ENCODE measurements around the gene C1QTNF6.
A peak's percentile ranks its signal among the peaks of the same experiment; 100 is the strongest.
"Not testable (repeated sequence)": the region's sequence is repeated elsewhere in the genome, so short reads cannot be mapped to it uniquely, and the experiment has no call there.

The C1QTNF6 gene

DNA sequence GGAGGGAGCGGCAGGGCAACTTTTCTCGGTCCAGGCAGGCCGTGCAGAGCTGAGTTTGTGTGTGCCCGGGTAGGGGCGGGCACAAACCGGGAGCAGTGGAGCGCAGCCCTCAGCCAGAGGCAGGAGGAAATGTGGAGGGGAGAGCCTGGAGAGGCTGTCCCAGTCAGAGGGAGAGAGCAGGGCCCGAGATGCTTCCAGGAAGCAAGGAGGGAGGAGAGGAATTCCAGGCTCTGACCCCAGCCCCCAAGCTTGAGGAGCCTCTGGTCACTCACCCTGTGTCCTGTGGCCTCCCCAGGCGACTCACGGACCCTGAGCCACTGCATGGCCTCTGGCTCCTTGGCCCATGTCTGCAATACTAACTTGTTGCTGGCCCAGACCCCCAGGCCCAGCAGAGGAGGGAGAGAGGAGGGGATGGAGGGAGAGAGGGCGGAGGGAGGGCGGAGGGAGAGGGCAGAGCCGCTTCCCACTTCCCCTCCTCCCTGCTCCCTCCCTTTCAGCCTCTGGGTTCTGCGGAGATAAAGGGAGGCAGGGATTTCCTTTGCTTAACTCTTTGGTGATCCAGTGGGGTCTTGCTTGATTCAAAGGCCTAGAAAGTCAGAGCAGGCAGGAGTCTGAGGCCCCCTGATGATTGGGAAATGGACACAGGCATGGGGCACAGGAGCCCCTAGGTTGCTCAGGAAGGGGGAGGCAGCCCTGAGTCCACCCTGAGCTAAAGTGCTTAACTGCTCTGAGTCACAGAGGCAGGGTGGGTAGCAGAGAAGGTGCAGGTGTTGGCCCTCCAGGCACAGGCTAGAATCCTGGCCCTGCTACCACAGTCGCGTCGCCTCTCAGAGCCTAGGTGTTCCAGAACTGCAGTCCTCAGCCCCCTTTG, at the start of gene C1QTNF6:
C1QTNF6 (minus strand) TSS at position 357 of the 871 bp plus-strand sequence; CDS start at position 323, 34 bp downstream.
- no peaks in the 10 kb centered on the region for H3K27me3 Mint-ChIP-seq
- no peaks in the 10 kb centered on the region for H3K9me3 Mint-ChIP-seq
- H3K36me3 Mint-ChIP-seq (ENCODE audit: low read depth): peaks cover 6% of the 10 kb centered on the region
- no peak within 1 kb of the TSS for H3K4me3 Mint-ChIP-seq
- no peak within 1 kb of the TSS for H3K27ac Mint-ChIP-seq
- H3K4me1 Mint-ChIP-seq (ENCODE audit: low read depth): peaks cover 65% of the 10 kb centered on the region

DNA sequence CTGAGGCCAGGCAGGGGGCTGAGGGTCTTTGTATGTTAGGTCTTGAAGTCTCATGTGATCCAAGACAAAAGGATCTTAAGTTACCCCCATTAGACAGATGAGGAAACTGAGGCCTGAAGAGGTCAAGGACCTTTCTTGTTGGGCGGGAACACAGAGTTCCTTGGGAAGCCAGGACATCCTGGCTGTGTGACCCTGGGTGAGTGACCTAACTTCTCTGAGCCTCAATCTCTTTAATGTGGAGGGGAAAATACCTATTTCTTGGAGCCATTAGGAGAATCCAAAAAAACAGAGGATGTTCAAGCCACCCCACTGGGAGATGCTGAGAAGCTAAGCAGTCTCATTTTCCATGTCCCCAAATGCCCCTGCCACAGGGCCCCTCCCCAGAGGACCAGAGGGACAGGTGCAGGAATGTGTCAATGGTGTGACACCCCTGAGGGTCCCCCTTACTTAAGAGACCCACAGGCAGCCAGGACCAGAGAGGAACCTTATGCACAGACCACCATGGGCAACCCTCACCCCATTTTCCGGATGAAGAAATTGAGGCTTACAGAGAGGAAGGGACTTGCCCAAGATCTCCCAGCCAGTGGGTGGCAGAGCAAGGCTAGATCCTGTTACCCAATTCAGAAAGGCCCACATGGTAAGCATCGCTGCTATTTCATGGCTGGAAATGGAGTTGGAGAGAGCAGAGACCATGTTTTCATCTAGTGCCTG, 48.0 kb upstream of the C1QTNF6 start:
- H3K27me3 Mint-ChIP-seq: no peaks in the 10 kb centered on the region
- no peaks in the 10 kb centered on the region for H3K9me3 Mint-ChIP-seq
- H3K4me1 Mint-ChIP-seq (ENCODE audit: low read depth): peaks cover 100% of the 10 kb centered on the region
- peaks cover 88% of the 10 kb centered on the region for H3K36me3 Mint-ChIP-seq (ENCODE audit: low read depth)
- H3K27ac Mint-ChIP-seq: peak overlapping the region; percentile 92
- peak overlapping the region; percentile 95 for H3K4me3 Mint-ChIP-seq

DNA sequence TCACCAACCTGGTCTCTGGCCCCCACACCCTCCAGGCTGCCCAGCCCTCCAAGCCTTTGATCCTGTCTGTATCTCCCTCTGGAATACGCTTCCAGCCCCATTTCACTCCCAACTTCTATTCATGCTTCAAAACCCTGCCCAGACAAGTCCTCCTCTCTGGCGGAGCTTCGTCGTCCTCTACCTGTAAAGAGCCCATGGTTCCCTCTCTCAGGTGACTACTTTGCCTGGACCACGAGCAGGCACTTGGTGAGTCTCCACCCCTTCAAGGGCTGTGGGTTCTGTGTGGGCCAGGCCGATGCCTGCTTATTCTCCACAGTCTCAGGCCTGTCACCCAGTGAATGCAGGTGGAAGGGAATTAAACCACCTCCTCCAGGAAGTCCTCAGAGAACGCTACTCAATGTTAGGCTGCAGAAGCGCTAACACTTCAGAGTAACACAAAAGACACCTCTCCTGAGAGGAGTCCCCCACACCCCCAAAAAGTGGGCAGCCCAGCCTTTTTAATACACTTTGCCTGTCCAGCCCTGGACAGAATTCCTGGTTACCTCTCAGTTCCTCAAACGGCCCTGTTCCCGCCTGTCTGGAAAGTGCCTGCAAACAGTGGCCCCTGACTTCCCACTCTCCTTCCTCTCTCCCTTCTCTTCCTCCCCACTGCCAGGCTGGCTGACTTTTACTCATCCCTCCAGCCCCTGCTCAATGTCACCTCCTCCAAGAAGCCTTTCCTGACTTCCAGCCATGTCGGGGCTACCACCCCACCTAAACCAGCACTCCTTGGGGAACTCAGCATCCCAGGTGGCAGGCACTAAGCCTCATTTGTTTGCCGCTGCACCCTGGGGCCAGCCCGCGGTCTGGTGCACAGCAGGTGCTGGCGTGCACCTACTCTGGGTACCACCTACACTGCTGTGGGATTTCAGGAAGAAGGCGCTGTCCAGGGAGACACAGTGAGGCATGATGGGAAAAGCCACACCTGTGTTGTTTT, 47.0 kb upstream of the C1QTNF6 start:
- Mint-ChIP-seq H3K4me3 (peak overlapping the region; percentile 95), H3K27me3 (no peaks in the 10 kb centered on the region), H3K27ac (peak overlapping the region; percentile 92), H3K9me3 (no peaks in the 10 kb centered on the region), H3K4me1 (ENCODE audit: low read depth) (peaks cover 100% of the 10 kb centered on the region), H3K36me3 (ENCODE audit: low read depth) (peaks cover 84% of the 10 kb centered on the region)

DNA sequence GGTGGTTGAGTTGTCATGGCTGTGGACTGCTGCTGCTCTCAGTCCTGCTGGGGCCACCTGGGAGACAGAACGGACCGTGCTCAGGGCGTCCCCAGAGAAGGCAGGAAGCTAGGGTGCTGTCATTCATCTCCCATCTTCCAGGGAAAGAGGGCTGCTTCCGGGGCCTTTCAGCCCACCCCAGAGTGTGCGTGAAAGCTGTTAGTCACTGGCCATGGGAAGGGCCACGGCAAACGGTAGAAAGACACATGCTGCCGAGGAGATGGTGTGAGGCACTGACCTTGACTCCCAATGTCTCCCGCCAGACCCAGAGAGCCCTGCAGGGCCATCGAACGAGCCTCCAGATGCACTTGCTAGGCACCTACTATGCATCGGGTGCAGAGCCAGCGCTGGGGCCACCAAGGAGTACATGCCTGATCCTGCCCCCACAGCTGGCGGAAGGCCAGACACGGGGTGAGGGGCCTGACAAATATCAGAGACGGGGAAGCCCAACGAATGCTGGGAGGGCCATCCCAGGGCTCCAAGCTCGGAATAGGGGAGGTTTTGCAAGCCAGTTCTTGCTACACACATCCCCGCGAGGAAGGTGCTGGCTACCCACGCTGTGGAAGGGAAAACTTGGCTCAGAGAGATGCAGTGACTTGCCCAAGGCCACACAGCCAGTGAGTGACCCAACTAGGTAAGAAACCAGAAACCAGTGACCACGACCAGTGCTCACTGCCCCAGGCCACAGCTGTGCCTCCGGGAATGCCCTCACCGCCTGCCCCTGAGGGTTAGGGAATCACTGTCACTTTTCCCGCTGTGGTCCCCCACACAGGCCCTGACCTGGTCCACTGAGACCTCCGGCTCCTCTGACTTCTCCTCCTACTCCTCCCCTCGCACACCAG, 45.9 kb upstream of the C1QTNF6 start:
- peaks cover 87% of the 10 kb centered on the region for H3K36me3 Mint-ChIP-seq (ENCODE audit: low read depth)
- H3K27me3 Mint-ChIP-seq: no peaks in the 10 kb centered on the region
- peak overlapping the region; percentile 95 for H3K4me3 Mint-ChIP-seq
- peaks cover 100% of the 10 kb centered on the region for H3K4me1 Mint-ChIP-seq (ENCODE audit: low read depth)
- H3K27ac Mint-ChIP-seq: peak overlapping the region; percentile 92
- H3K9me3 Mint-ChIP-seq: no peaks in the 10 kb centered on the region

DNA sequence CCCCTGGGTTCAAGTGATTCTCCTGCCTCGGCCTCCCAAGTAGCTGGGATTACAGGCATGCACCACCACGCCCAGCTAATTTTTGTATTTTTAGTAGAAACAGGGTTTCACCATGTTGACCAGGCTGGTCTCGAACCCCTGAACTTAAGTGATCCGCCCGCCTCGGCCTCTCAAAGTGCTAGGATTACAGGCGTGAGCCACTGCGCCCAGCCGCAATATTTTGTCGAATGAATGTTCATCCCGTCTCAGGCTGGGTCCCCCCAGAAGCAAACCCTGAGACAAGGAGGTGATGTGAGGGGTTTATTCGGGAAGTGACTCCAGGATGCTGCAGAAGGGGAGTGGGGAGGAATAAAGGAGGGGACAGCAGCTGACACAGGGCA, 45.3 kb upstream of the C1QTNF6 start:
- H3K9me3 Mint-ChIP-seq, H3K27me3 Mint-ChIP-seq: not testable (repeated sequence)
- peak overlapping the region; percentile 92 for H3K27ac Mint-ChIP-seq
- H3K36me3 Mint-ChIP-seq (ENCODE audit: low read depth): peaks cover 88% of the 10 kb centered on the region
- H3K4me3 Mint-ChIP-seq: peak overlapping the region; percentile 95
- peaks cover 100% of the 10 kb centered on the region for H3K4me1 Mint-ChIP-seq (ENCODE audit: low read depth)

DNA sequence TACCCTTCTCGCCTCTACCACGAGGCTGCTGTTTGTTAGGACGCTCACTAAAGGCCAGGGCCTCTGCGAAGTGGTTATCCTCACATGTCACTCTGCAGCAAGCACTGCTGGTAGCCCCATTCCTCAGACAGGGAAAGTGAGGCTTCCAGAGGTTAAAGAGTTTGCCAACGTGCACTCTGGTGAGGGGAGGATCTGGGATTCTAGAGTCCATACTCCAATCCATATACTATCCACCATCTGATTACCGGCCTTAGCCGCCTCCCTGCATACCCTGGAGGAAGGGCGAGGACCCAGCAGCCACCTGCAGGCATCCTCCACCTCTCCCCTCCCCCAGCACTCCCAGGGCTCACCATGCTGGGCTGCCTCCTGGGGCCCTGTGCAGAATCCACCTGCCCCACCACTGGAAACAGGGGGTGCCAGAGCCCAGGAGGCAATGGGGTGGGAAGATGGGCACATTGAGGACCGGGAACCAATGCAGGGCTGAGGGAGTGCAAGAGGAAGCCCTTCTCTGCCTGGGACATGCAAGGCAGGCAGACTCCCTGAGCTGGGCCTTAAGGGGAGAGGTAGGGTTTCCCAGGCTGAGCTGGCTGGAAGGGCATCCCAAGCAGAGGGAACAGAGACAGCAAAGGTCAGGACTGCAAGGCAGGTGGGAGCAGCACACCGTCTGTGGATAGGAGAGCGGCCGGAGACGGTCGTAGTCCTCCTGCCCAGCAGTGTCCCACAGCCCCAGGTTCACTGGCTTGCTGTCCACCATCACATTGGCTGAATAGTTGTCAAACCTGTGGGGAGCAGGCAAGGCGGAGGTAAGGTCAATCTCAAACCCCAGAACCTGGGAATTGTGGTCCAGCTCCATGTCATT, 44.3 kb upstream of the C1QTNF6 start:
- Mint-ChIP-seq H3K27me3 (no peaks in the 10 kb centered on the region), H3K4me3 (peak overlapping the region; percentile 76), H3K9me3 (no peaks in the 10 kb centered on the region), H3K4me1 (ENCODE audit: low read depth) (peaks cover 99% of the 10 kb centered on the region), H3K27ac (peak overlapping the region; percentile 98), H3K36me3 (ENCODE audit: low read depth) (peaks cover 86% of the 10 kb centered on the region)

DNA sequence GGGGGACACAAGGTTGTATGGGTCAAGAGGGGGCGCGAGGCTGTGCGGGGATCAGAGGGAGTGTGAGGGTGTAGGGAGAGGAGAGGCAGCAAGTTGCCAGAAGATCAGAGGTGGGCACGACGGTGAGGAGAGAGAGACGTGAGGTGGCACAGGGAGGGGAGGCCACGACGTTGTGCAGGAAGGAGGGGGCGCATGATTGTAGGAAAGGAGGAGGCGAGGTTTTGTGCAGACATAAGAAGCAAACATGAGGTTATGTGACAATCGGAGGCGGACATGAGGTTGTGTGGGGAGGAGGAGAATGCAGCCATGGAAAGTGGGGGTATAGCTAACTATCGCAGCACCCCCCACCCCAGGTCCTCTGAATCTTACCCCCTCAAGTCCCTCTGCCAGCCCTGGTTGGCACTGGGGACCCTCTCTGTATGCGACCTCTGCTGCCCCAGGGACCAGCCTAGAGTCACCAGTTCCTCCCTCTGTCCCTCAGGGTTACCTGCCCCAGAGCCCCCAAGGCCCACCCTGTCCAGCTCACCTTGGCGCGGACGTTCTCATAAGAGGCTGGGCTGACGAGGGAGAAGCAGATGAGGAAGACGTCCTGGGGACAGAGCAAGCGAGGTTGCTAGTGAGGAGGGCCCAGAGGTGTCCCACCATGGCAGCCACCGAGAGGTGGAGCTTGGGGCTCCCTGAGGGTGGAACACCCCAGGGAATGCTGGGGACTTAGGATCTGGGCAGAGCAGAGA, 43.5 kb upstream of the C1QTNF6 start:
- H3K27ac Mint-ChIP-seq: peak overlapping the region; percentile 98
- no peaks in the 10 kb centered on the region for H3K9me3 Mint-ChIP-seq
- no peaks in the 10 kb centered on the region for H3K27me3 Mint-ChIP-seq
- peaks cover 92% of the 10 kb centered on the region for H3K4me1 Mint-ChIP-seq (ENCODE audit: low read depth)
- peak overlapping the region; percentile 76 for H3K4me3 Mint-ChIP-seq
- peaks cover 82% of the 10 kb centered on the region for H3K36me3 Mint-ChIP-seq (ENCODE audit: low read depth)

DNA sequence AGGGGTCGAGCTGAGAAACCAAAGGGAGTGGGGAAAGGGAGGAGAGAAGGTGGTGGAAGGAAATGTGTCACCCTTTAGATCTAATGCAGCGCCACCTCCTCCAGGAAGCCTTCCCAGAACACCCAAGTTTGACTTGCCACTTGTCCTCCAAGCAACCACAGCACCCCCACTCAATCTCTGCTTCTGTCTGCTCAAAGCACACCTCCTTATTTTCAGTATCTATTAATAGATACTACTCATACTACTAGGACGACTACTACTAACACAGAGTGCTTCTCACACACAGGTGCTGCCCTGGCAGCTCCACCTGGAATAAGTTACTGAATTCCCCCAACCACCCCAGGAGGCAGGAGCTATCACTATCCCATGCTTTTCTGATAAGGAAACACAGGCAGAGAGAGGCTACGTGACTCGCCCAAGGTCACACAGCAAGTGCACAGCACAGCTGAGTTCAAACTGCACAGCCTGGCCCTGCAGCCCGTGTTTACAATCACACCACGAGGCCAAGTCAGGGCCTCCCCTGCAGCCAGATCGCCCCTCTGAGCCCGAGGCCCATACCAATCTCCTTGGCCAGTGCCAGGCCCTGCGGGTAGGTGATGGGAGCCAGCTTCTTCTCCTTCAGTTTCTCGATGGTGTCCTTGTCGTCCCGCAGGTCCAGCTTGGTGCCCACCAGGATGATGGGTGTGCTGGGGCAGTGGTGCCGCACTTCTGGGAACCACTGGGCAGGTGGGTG, 42.8 kb upstream of the C1QTNF6 start:
- Mint-ChIP-seq H3K4me3 (peak overlapping the region; percentile 76), H3K9me3 (no peaks in the 10 kb centered on the region), H3K4me1 (ENCODE audit: low read depth) (peaks cover 92% of the 10 kb centered on the region), H3K36me3 (ENCODE audit: low read depth) (peaks cover 82% of the 10 kb centered on the region), H3K27me3 (no peaks in the 10 kb centered on the region), H3K27ac (peak overlapping the region; percentile 98)

DNA sequence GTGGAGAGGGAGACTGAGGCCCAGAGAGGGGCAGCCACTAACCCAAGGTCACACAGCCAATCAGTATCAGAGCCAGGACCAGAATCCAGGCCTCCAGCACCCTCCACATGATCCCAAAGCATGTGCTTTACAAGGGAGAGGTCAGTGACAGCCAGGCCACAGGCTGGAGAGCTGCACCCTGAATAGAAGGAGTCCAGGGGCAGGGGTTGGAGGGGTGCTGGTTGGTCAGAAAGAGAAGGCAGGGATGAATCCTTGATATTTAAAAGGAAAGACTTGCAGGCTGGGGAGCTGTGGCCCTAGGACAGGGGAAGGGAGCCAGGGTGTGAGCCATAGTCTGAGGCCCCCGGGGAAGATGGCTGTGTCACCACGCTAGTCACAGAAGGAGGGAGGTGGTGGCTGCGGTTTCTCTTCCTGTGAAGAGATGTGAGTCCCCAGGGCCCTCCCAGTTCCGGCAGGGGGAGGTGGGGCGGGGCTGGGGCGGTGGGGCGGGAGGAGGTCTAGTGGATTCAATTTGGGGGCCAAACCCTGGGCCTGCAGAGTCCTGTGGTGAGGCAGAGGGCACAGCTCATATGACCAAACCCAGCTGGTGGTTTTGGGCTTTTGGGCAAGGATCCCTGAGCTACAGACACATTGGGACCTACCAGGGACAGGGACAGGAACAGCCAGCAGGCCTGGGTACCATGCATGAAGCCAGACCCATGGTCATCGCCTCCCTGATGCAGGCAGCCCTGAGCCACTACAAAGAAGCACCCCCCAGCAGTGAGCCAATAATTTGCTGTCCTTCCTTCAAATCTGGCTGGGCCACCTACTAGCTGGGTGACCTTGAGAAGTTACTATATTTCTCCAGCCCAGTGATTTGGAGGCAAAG, 42.0 kb upstream of the C1QTNF6 start:
- Mint-ChIP-seq H3K4me3 (peak overlapping the region; percentile 76), H3K4me1 (ENCODE audit: low read depth) (peaks cover 92% of the 10 kb centered on the region), H3K27ac (peak overlapping the region; percentile 98), H3K36me3 (ENCODE audit: low read depth) (peaks cover 83% of the 10 kb centered on the region), H3K9me3 (no peaks in the 10 kb centered on the region), H3K27me3 (no peaks in the 10 kb centered on the region)

DNA sequence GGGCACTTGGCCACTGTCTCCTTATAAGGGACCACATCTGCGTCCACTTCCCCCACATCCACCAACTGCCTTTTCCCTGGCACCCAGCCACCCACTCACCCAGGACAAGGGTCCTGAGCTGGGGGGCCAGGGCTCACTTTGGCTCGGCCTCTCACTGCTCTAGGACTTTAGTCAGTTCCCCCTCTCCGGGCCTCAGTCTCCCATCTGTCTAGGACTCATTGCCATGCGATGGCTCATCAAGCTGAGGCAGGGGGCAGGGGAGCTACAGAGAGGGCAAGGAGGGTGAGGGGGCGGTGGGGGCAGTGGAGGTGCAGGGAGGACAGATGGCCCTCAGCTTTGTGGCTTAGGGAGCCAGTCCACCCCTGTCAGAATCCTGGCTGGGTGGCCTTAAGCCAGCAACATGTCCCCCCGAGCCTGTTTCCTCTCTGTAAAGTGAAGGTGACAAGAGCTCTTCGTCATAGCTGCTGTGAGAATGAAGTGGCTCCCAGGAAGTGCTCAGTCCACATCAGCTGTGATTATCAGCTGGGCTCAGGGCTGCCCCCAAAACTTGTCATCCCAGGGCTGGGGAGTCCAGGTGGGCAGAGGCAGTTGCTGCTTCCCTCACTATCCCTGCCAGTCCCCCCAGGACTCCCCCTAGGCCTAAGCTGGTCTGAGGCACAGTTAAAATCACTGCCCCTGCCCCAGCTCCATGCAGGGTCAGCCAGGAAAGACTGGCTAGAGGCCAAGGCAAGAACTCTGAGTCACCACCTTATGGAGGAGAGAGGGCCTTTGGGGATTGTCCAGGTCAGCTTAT, 41.2 kb upstream of the C1QTNF6 start:
- H3K4me1 Mint-ChIP-seq (ENCODE audit: low read depth): peaks cover 92% of the 10 kb centered on the region
- no peaks in the 10 kb centered on the region for H3K27me3 Mint-ChIP-seq
- H3K4me3 Mint-ChIP-seq: peak overlapping the region; percentile 76
- H3K9me3 Mint-ChIP-seq: no peaks in the 10 kb centered on the region
- peak overlapping the region; percentile 98 for H3K27ac Mint-ChIP-seq
- peaks cover 85% of the 10 kb centered on the region for H3K36me3 Mint-ChIP-seq (ENCODE audit: low read depth)

All from stimulated activated naive CD8-positive, alpha-beta T cell treated with anti-CD3 and anti-CD28 coated beads, Interleukin-15, Interleukin-2, amounts not matched to agents 100 ng/mL and 50 ng/mL, for 24 hours (primary cell).